Astrocyte (in vitro differentiated cells and primary cell): ENCODE measurements around the gene RMI2. TPM values are rescaled to one million over a fixed set of nuclear protein-coding genes. Genes with fewer than 3 reads are reported as not detected.

Source experiments
- DNase-seq: peaks from one replicate; pipeline ENCODE4 v3.0.0-alpha.2; 2010; ENCODE audit warnings: low read depth
- FAIRE-seq: peaks from 2 replicates; lab custom pipeline; 2011; peaks lifted over from hg19 to GRCh38; lab: Jason Lieb, UNC
- H2AFZ ChIP-seq: 2 replicates; pipeline ENCODE4 v1.6.0; 2012; ENCODE audit warnings: low read depth, low read length, inconsistent platforms
- H3K27ac ChIP-seq: 2 replicates; pipeline ENCODE4 v1.5.1; 2011; ENCODE audit warnings: low read depth, low read length, inconsistent platforms
- H3K27me3 ChIP-seq: 2 replicates; pipeline ENCODE4 v1.6.0; 2011; ENCODE audit warnings: low read length, inconsistent platforms; ENCODE audit not compliant: insufficient read depth
- H3K36me3 ChIP-seq: 2 replicates; pipeline ENCODE4 v1.5.1; 2011; ENCODE audit warnings: low read length, inconsistent platforms; ENCODE audit not compliant: insufficient read depth
- H3K4me1 ChIP-seq: 2 replicates; pipeline ENCODE4 v1.5.1; 2011; ENCODE audit warnings: low read length, inconsistent platforms; ENCODE audit not compliant: insufficient read depth
- H3K4me2 ChIP-seq: 2 replicates; pipeline ENCODE4 v1.6.0; 2012; ENCODE audit warnings: low read length, inconsistent platforms
- H3K4me3 ChIP-seq: 2 replicates; pipeline ENCODE4 v1.5.1; 2011; ENCODE audit warnings: low read depth, mild to moderate bottlenecking, low read length, inconsistent platforms; ENCODE audit not compliant: insufficient read depth
- H3K79me2 ChIP-seq: 2 replicates; pipeline ENCODE4 v1.6.0; 2012; ENCODE audit warnings: mild to moderate bottlenecking, low read length, inconsistent platforms; ENCODE audit not compliant: insufficient read depth
- H3K9ac ChIP-seq: 2 replicates; pipeline ENCODE4 v1.6.0; 2012; ENCODE audit warnings: mild to moderate bottlenecking, low read length, inconsistent platforms
- H3K9me3 ChIP-seq: 2 replicates; pipeline ENCODE4 v1.5.1; 2012; ENCODE audit warnings: low read depth, mild to moderate bottlenecking, low read length, inconsistent platforms; ENCODE audit not compliant: insufficient read depth
- H4K20me1 ChIP-seq: 2 replicates; pipeline ENCODE4 v1.6.0; 2012; ENCODE audit warnings: low read length, inconsistent platforms; ENCODE audit not compliant: insufficient read depth
- H3K27ac Mint-ChIP-seq: one replicate; pipeline ENCODE4 v1.8.0; 2021; ENCODE audit warnings: mild to moderate bottlenecking, mixed read lengths; ENCODE audit not compliant: unreplicated experiment
- H3K27me3 Mint-ChIP-seq: one replicate; pipeline ENCODE4 v1.8.0; 2021; ENCODE audit warnings: low read depth, mixed read lengths; ENCODE audit not compliant: unreplicated experiment
- H3K36me3 Mint-ChIP-seq: one replicate; pipeline ENCODE4 v1.8.0; 2021; ENCODE audit warnings: low read depth, mixed read lengths; ENCODE audit not compliant: unreplicated experiment
- H3K4me1 Mint-ChIP-seq: one replicate; pipeline ENCODE4 v1.8.0; 2021; ENCODE audit warnings: low read depth, mixed read lengths; ENCODE audit not compliant: unreplicated experiment
- H3K4me3 Mint-ChIP-seq: one replicate; pipeline ENCODE4 v1.8.0; 2021; ENCODE audit warnings: mild to moderate bottlenecking, moderate library complexity, mixed read lengths; ENCODE audit not compliant: unreplicated experiment
- H3K9me3 Mint-ChIP-seq: one replicate; pipeline ENCODE4 v1.8.0; 2021; ENCODE audit warnings: mild to moderate bottlenecking, mixed read lengths; ENCODE audit not compliant: unreplicated experiment
- CTCF ChIP-seq: IDR thresholded peaks from 2 replicates; pipeline ENCODE4 v1.5.1; 2011; ENCODE audit warnings: low read depth, mild to moderate bottlenecking, inconsistent platforms, low read length, moderate library complexity; ENCODE audit not compliant: insufficient read depth
- EZH2 ChIP-seq: IDR thresholded peaks from 2 replicates; pipeline ENCODE4 v1.6.1; 2012; ENCODE audit warnings: mild to moderate bottlenecking, low read length, inconsistent platforms; ENCODE audit not compliant: insufficient read depth
- total RNA-seq: library from RNA; stranded (reverse); gene quantifications from 2 replicates; pipeline ENCODE4 v1.2.1, GENCODE V29; 2021

RMI2 gene
- total RNA-seq, 1 donor from 2014 or later, result 7.8 TPM

GRCh38 chr16:11326084-11326736 lies 19.0 kb upstream of the RMI2 start:
- DNase-seq (no peak), FAIRE-seq (no peak)
- TF ChIP-seq EZH2, result no peak
- TF ChIP-seq CTCF, result no peak

GRCh38 chr16:11326737-11327276 lies 18.5 kb upstream of the RMI2 start:
- Histone ChIP-seq H3K9me3 (no peaks in the 10 kb centered on the region), H3K4me1 (peaks cover 25% of the 10 kb centered on the region), H2AFZ (no peak overlapping the region), H3K4me3 (no peak overlapping the region), H3K27ac (no peak overlapping the region), H3K79me2 (no peaks in the 10 kb centered on the region), H3K27me3 (no peaks in the 10 kb centered on the region), H4K20me1 (no peaks in the 10 kb centered on the region), H3K4me2 (no peak overlapping the region), H3K9ac (no peak overlapping the region), H3K36me3 (no peaks in the 10 kb centered on the region)
- Mint-ChIP-seq H3K4me3 (no peak overlapping the region), H3K27me3 (peaks cover 7% of the 10 kb centered on the region), H3K27ac (peak overlapping the region; percentile 10), H3K4me1 (peaks cover 30% of the 10 kb centered on the region), H3K36me3 (peaks cover 3% of the 10 kb centered on the region), H3K9me3 (peaks cover 2% of the 10 kb centered on the region)
- FAIRE-seq (no peak), DNase-seq (no peak)
- TF ChIP-seq EZH2, result no peak
- no peak for TF ChIP-seq CTCF

More at GRCh38 chr16:11326084-11326736, 19.0 kb upstream of the RMI2 start:
- H3K79me2 ChIP-seq, result no peaks in the 10 kb centered on the region
- no peak overlapping the region for H3K9ac ChIP-seq
- H4K20me1 ChIP-seq, result no peaks in the 10 kb centered on the region
- peaks cover 2% of the 10 kb centered on the region for H3K9me3 Mint-ChIP-seq
- no peak overlapping the region for H3K27ac Mint-ChIP-seq
- no peak overlapping the region for H3K4me3 Mint-ChIP-seq
- H3K36me3 ChIP-seq, result no peaks in the 10 kb centered on the region
- no peak overlapping the region for H3K4me3 ChIP-seq
- H3K4me1 ChIP-seq, result peaks cover 25% of the 10 kb centered on the region
- peak overlapping the region; percentile 8 for H3K4me2 ChIP-seq
- no peaks in the 10 kb centered on the region for H3K9me3 ChIP-seq
- H3K4me1 Mint-ChIP-seq, result peaks cover 30% of the 10 kb centered on the region
- H3K27me3 Mint-ChIP-seq, result peaks cover 7% of the 10 kb centered on the region
- H2AFZ ChIP-seq, result peak overlapping the region; percentile 17
- H3K27ac ChIP-seq, result no peak overlapping the region
- H3K27me3 ChIP-seq, result no peaks in the 10 kb centered on the region
- peaks cover 3% of the 10 kb centered on the region for H3K36me3 Mint-ChIP-seq
